Measurements from ENCODE around the gene UBE2O.

DNA sequence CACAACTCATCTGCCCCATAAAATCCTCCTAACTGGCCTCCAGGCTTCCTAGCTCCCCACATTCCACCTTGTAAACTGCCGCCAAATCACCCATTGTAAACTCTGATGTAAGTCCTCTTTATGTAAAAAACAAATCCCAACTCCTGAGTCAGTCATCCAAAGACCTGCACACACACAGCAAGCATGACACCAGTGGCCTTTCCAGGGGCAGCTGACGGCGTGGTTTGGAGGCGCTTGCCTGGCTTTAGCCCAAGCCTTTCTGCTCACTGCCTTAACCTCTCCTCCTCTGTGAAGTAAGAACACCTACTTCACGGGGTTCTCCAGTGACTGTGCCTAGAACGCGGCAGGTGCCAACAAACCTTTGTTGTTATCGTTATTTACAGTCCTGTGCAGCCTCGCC, 14.0 kb downstream of the UBE2O start:
- TF ChIP-seq EZH2 (IDR thresholded peaks at IDR 0.05; ENCODE audit: low read length, missing control alignments) = no peak
- TF ChIP-seq, protein P1, sequence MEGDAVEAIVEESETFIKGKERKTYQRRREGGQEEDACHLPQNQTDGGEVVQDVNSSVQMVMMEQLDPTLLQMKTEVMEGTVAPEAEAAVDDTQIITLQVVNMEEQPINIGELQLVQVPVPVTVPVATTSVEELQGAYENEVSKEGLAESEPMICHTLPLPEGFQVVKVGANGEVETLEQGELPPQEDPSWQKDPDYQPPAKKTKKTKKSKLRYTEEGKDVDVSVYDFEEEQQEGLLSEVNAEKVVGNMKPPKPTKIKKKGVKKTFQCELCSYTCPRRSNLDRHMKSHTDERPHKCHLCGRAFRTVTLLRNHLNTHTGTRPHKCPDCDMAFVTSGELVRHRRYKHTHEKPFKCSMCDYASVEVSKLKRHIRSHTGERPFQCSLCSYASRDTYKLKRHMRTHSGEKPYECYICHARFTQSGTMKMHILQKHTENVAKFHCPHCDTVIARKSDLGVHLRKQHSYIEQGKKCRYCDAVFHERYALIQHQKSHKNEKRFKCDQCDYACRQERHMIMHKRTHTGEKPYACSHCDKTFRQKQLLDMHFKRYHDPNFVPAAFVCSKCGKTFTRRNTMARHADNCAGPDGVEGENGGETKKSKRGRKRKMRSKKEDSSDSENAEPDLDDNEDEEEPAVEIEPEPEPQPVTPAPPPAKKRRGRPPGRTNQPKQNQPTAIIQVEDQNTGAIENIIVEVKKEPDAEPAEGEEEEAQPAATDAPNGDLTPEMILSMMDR (conservative IDR thresholded peaks at IDR 0.05 in 1 of 2, IDR thresholded peaks at IDR 0.05 in 1 of 2; ENCODE audit: low read depth in 1 of 2, low read length in 2 of 2) = no peak

Measured in fibroblast of lung (primary cell).